Vagina (tissue), 2 donors: Measurements from ENCODE around the gene SHC1. TPM values are rescaled to one million over a fixed set of nuclear protein-coding genes. Genes with fewer than 3 reads are reported as not detected.
A peak's percentile ranks its signal among the peaks of the same experiment; 100 is the strongest.

Experiments used
- DNase-seq, 2 donors: peaks; one replicate each; pipeline ENCODE4 v3.0.0-alpha.2; 2017; ENCODE audit errors: extremely low spot score in 2 of 2
- H3K27ac ChIP-seq: fragments of 200-600 bp; sonication (generic); one replicate; pipeline ENCODE4 v1.5.1; 2019
- H3K27me3 ChIP-seq: fragments of 200-600 bp; sonication (generic); one replicate; pipeline ENCODE4 v1.5.1; 2019
- H3K36me3 ChIP-seq, 2 donors: fragments of 200-600 bp; sonication (generic); one replicate each; pipeline ENCODE4 v1.5.1; 2017 to 2019
- H3K4me1 ChIP-seq: fragments of 200-600 bp; sonication (generic); one replicate; pipeline ENCODE4 v1.5.1; 2019
- H3K4me3 ChIP-seq, 2 donors: fragments of 200-600 bp; sonication (generic); 1 replicate in 1 of 2; 2 replicates in 1 of 2; pipeline ENCODE4 v1.5.1; 2016 to 2019
- H3K9me3 ChIP-seq: fragments of 200-600 bp; sonication (generic); one replicate; pipeline ENCODE4 v1.5.1; 2019
- CTCF ChIP-seq, 3 experiments: fragments of 450-650 bp in 2 of 3; fragments of 200-600 bp in 1 of 3; sonication (generic) in 1 of 3; IDR thresholded peaks; one replicate each; pipeline ENCODE4 v1.5.1; 2017 to 2019; ENCODE audit warnings: antibody characterized with exemption in 3 of 3, mild to moderate bottlenecking in 2 of 3, moderate library complexity in 2 of 3
- POLR2A ChIP-seq, 2 donors: fragments of 450-650 bp; IDR thresholded peaks; one replicate each; pipeline ENCODE4 v1.6.1; 2017; ENCODE audit warnings: antibody characterized with exemption in 2 of 2, mild to moderate bottlenecking in 2 of 2, moderate library complexity in 2 of 2
- POLR2AphosphoS5 ChIP-seq, 2 donors: sonication (generic); formaldehyde crosslinking; IDR thresholded peaks; one replicate each; pipeline ENCODE4 v1.9.0; 2017; ENCODE audit warnings: antibody characterized with exemption in 2 of 2, mild to moderate bottlenecking in 2 of 2, low read depth in 1 of 2; ENCODE audit not compliant: insufficient read depth in 1 of 2
- intact Hi-C: fragments of 100-400 bp; cut with DNase I; formaldehyde crosslinking; loops from one replicate; pipeline ENCODE4 v1.15.1; 2023
- total RNA-seq: library from RNA; depleted of rRNA; stranded (reverse); fragments of >200 nt; gene quantifications from one replicate; pipeline ENCODE4 v1.2.3, GENCODE V29; 2016

Gene SHC1
- total RNA-seq, 1 donor from 2014 or later, result 110 TPM

- peaks cover 88% of the 10 kb centered on the region for H3K4me1 ChIP-seq
- H3K27ac ChIP-seq, result peak overlapping the region; percentile 99
- H3K27me3 ChIP-seq, result no peaks in the 10 kb centered on the region
- TF ChIP-seq POLR2AphosphoS5 (IDR thresholded peaks at IDR 0.05; ENCODE audit: insufficient read depth in 1 of 2, low read depth in 1 of 2) (no peak), CTCF (IDR thresholded peaks at IDR 0.05) (no peak), POLR2A (IDR thresholded peaks at IDR 0.05) (no peak)
- no peaks in the 10 kb centered on the region for H3K9me3 ChIP-seq
- H3K4me3 ChIP-seq, result no peak overlapping the region
- H3K36me3 ChIP-seq, result peaks cover 0 to 12% of the 10 kb centered on the region in 2 donors
- intact Hi-C loops, result no loop called here
- no peak for DNase-seq
Observed at GRCh38 chr1:155013632-155014031, 43.1 kb upstream of the SHC1 start.

GRCh38 chr1:155012776-155013602 is 42.4 kb upstream of the SHC1 start:
- intact Hi-C loops, result no loop called here
- DNase-seq, result no peak
- Histone ChIP-seq H3K4me1 (peaks cover 88% of the 10 kb centered on the region), H3K27ac (peak overlapping the region; percentile 99), H3K4me3 (peak overlapping the region in 1 of 2 donors; percentile 17), H3K27me3 (no peaks in the 10 kb centered on the region), H3K36me3 (peaks cover 0 to 12% of the 10 kb centered on the region in 2 donors), H3K9me3 (no peaks in the 10 kb centered on the region)
- TF ChIP-seq POLR2AphosphoS5 (IDR thresholded peaks at IDR 0.05; ENCODE audit: insufficient read depth in 1 of 2, low read depth in 1 of 2) (no peak), CTCF (IDR thresholded peaks at IDR 0.05) (no peak), POLR2A (IDR thresholded peaks at IDR 0.05) (no peak)

- peak in 1 of 2 donors; percentile 64 for TF ChIP-seq POLR2AphosphoS5 (IDR thresholded peaks at IDR 0.05; ENCODE audit: insufficient read depth in 1 of 2, low read depth in 1 of 2)
- no peak for TF ChIP-seq CTCF (IDR thresholded peaks at IDR 0.05)
- peak in 1 of 2 donors; percentile 15 for TF ChIP-seq POLR2A (IDR thresholded peaks at IDR 0.05)
- peaks cover 0 to 12% of the 10 kb centered on the region in 2 donors for H3K36me3 ChIP-seq
- intact Hi-C loops, result no loop called here
- H3K27ac ChIP-seq, result peak overlapping the region; percentile 99
- H3K4me1 ChIP-seq, result peaks cover 90% of the 10 kb centered on the region
- peak in 1 of 2 donors; percentile 98 for DNase-seq
- peak overlapping the region in 1 of 2 donors; percentile 17 for H3K4me3 ChIP-seq
- no peaks in the 10 kb centered on the region for H3K9me3 ChIP-seq
- H3K27me3 ChIP-seq, result no peaks in the 10 kb centered on the region
Observed at GRCh38 chr1:155012026-155012546, 41.5 kb upstream of the SHC1 start.

GRCh38 chr1:155011437-155012025 is 41.0 kb upstream of the SHC1 start:
- Histone ChIP-seq H3K4me3 (peak overlapping the region in 1 of 2 donors; percentile 10), H3K36me3 (peaks cover 0 to 12% of the 10 kb centered on the region in 2 donors), H3K27ac (peak overlapping the region; percentile 99), H3K4me1 (peaks cover 90% of the 10 kb centered on the region), H3K9me3 (no peaks in the 10 kb centered on the region), H3K27me3 (no peaks in the 10 kb centered on the region)
- TF ChIP-seq CTCF (IDR thresholded peaks at IDR 0.05) (no peak), POLR2A (IDR thresholded peaks at IDR 0.05) (no peak), POLR2AphosphoS5 (IDR thresholded peaks at IDR 0.05; ENCODE audit: insufficient read depth in 1 of 2, low read depth in 1 of 2) (no peak)
- intact Hi-C loops, result no loop called here
- DNase-seq, result peak in 1 of 2 donors; percentile 92
